ENCODE measurements around the gene ABCA2. TPM values are rescaled to one million over a fixed set of nuclear protein-coding genes. Genes with fewer than 3 reads are reported as not detected.

Gene ABCA2
- total RNA-seq, 6 donors from 2014 or later, result 14.7 to 49.2 (median 29.6) TPM

- Histone ChIP-seq H3K27ac (no peak overlapping the region), H3K27me3 (peaks cover 0 to 19% (median 10%) of the 10 kb centered on the region in 4 donors), H3K9me3 (no peaks in the 10 kb centered on the region), H3K36me3 (no peaks in the 10 kb centered on the region), H3K4me3 (no peak overlapping the region), H3K4me1 (peaks cover 23 to 34% (median 28%) of the 10 kb centered on the region in 4 donors)
- WGBS, 2 donors, result 75 to 79% methylated on average over 16 of the region's 16 CpGs
- no peak for ATAC-seq (ENCODE audit: low FRiP score in 2 of 2)
- peak in 1 of 2 donors; percentile 72 for DNase-seq
- TF ChIP-seq EP300 (IDR thresholded peaks at IDR 0.05), result no peak
Measured at GRCh38 chr9:137057545-137057944, 29.5 kb upstream of the ABCA2 start.

- Histone ChIP-seq H3K36me3 (no peaks in the 10 kb centered on the region), H3K4me3 (no peak overlapping the region), H3K27ac (no peak overlapping the region), H3K27me3 (peaks cover 0 to 23% (median 11%) of the 10 kb centered on the region in 4 donors), H3K9me3 (no peaks in the 10 kb centered on the region), H3K4me1 (peaks cover 23 to 34% (median 28%) of the 10 kb centered on the region in 4 donors)
- ATAC-seq (ENCODE audit: low FRiP score in 2 of 2) (no peak), DNase-seq (no peak)
- 78 to 89% methylated on average over 17 of the region's 17 CpGs for WGBS, 2 donors
- no peak for TF ChIP-seq EP300 (IDR thresholded peaks at IDR 0.05)
- TF ChIP-seq POLR2AphosphoS5 (IDR thresholded peaks at IDR 0.05), result peak in 1 of 2 donors; percentile 27
Measured at GRCh38 chr9:137056739-137057415, 28.8 kb upstream of the ABCA2 start.

GRCh38 chr9:137055385-137056364 is 27.6 kb upstream of the ABCA2 start:
- H3K27ac ChIP-seq, result no peak overlapping the region
- peak; percentile 50 to 85 for ATAC-seq (ENCODE audit: low FRiP score in 2 of 2)

GRCh38 chr9:137054932-137055384 is 26.9 kb upstream of the ABCA2 start:
- H3K27ac ChIP-seq, result no peak overlapping the region
- no peak overlapping the region for H3K4me3 ChIP-seq
- peaks cover 0 to 23% (median 13%) of the 10 kb centered on the region in 4 donors for H3K27me3 ChIP-seq
- DNase-seq (peak in 1 of 2 donors; percentile 78), ATAC-seq (ENCODE audit: low FRiP score in 2 of 2) (no peak)
- 79 to 84% methylated on average over 12 to 16 of the region's 17 CpGs for WGBS, 2 donors
- peaks cover 23 to 34% (median 28%) of the 10 kb centered on the region in 4 donors for H3K4me1 ChIP-seq
- no peaks in the 10 kb centered on the region for H3K9me3 ChIP-seq
- TF ChIP-seq EP300 (IDR thresholded peaks at IDR 0.05) (no peak), POLR2AphosphoS5 (IDR thresholded peaks at IDR 0.05) (no peak), POLR2A (IDR thresholded peaks at IDR 0.05) (no peak), CTCF (IDR thresholded peaks at IDR 0.05) (no peak)
- no peaks in the 10 kb centered on the region for H3K36me3 ChIP-seq

More at GRCh38 chr9:137055385-137056364, 27.6 kb upstream of the ABCA2 start:
- TF ChIP-seq CTCF (IDR thresholded peaks at IDR 0.05), result no peak
- TF ChIP-seq POLR2AphosphoS5 (IDR thresholded peaks at IDR 0.05), result no peak
- no peak for TF ChIP-seq POLR2A (IDR thresholded peaks at IDR 0.05)
- no peak for TF ChIP-seq EP300 (IDR thresholded peaks at IDR 0.05)
- no peaks in the 10 kb centered on the region for H3K9me3 ChIP-seq
- H3K36me3 ChIP-seq, result no peaks in the 10 kb centered on the region
- peaks cover 0 to 23% (median 13%) of the 10 kb centered on the region in 4 donors for H3K27me3 ChIP-seq
- no peak overlapping the region for H3K4me3 ChIP-seq
- 39 to 49% methylated on average over 15 to 28 of the region's 28 CpGs for WGBS, 2 donors
- peaks cover 23 to 34% (median 28%) of the 10 kb centered on the region in 4 donors for H3K4me1 ChIP-seq
- DNase-seq, result peak in 1 of 2 donors; percentile 84

- peak; percentile 63 to 93 for DNase-seq
- H3K9me3 ChIP-seq, result no peaks in the 10 kb centered on the region
- TF ChIP-seq POLR2A (IDR thresholded peaks at IDR 0.05) (peak in 1 of 4 donors; percentile 12), POLR2AphosphoS5 (IDR thresholded peaks at IDR 0.05) (no peak), EP300 (IDR thresholded peaks at IDR 0.05) (no peak), CTCF (IDR thresholded peaks at IDR 0.05) (peak in 1 of 6 experiments; percentile 1)
- H3K36me3 ChIP-seq, result no peaks in the 10 kb centered on the region
- H3K27me3 ChIP-seq, result peaks cover 0 to 29% (median 15%) of the 10 kb centered on the region in 4 donors
- 35 to 76% methylated on average over 10 to 48 of the region's 90 CpGs for WGBS, 2 donors
- H3K27ac ChIP-seq, result peak within 1 kb of the TSS in 1 of 4 donors; percentile 39
- no peak for ATAC-seq (ENCODE audit: low FRiP score in 2 of 2)
- peak within 1 kb of the TSS; percentile 1 to 57 (median 50) for H3K4me3 ChIP-seq
- H3K4me1 ChIP-seq, result peaks cover 23 to 34% (median 28%) of the 10 kb centered on the region in 4 donors
Measured at GRCh38 chr9:137053944-137054931, 26.2 kb upstream of the ABCA2 start, which contains the start of gene ENTPD2. Gene ENTPD2 (minus strand): TSS chr9:137054061. CDS start chr9:137053997, 64 bp downstream.
